Neural cell (in vitro differentiated cells): ENCODE data around the gene SUCLG1.

Source experiments
- CTCF ChIP-seq: fragments of 450-650 bp; IDR thresholded peaks from 2 replicates; pipeline ENCODE4 v1.5.1; 2014; ENCODE audit warnings: antibody characterized with exemption, mild to moderate bottlenecking, moderate library complexity; ENCODE audit not compliant: poor library complexity, severe bottlenecking
- EP300 ChIP-seq: fragments of 450-650 bp; conservative IDR thresholded peaks from 2 replicates; pipeline ENCODE4 v1.6.1; 2014; ENCODE audit warnings: antibody characterized with exemption, mild to moderate bottlenecking, moderate library complexity; ENCODE audit not compliant: poor library complexity, severe bottlenecking
- EZH2 ChIP-seq: fragments of 200-600, 300-800 bp; shearing (Covaris generic), sonication (generic); IDR thresholded peaks from 2 replicates; pipeline ENCODE4 v1.6.1; 2014; ENCODE audit warnings: antibody characterized with exemption, low read length, borderline replicate concordance, mild to moderate bottlenecking; ENCODE audit not compliant: insufficient read depth, poor library complexity, severe bottlenecking
- POLR2AphosphoS5 ChIP-seq: IDR thresholded peaks from 2 replicates; pipeline ENCODE4 v1.6.1; 2012
- TAF1 ChIP-seq: IDR thresholded peaks from 2 replicates; pipeline ENCODE4 v1.6.1; 2012; ENCODE audit warnings: low read depth

DNA sequence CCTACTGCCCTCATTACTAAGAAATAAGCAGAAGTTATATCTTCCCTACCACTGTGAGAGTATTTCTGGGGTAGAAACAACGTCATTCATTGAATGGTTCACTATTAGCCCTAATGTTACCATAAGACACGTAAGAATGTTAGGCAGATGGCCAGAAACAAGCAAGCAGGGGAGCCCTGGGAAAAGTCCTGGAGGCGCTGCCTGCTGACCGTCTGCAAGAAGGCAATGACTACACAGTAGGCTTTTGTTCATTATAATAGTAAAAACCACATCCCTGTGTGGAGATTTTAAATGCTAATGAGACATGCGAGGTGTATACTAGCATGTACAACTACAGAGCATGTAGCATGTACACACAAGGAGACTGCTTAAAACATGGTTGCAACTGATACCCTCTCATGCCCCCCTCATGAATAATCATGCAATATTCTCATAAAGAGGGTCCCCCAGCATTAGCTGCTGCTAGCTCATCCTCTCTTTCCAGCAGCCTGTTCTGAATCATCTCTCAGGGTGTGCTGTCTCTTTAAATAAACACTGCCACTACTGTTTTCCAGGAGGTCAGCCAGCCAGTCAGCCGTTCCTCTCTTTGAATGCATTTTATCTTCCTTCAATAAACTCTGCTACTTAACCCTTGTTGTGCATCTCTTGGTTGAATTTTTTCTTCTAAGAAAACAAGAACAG is 23.6 kb downstream of the SUCLG1 start:
- TF ChIP-seq CTCF (no peak), TAF1 (no peak), EP300 (no peak), POLR2AphosphoS5 (no peak), EZH2 (no peak)
